GM23248 (cell line): ENCODE measurements around the gene C19orf12. TPM values are rescaled to one million over a fixed set of nuclear protein-coding genes. Genes with fewer than 3 reads are reported as not detected.

Experiments used
- DNase-seq: peaks from one replicate; pipeline ENCODE4 v3.0.0-alpha.2; 2015
- H2AFZ ChIP-seq: fragments of 200-600 bp; sonication (generic); 2 replicates; pipeline ENCODE4 v1.6.1; 2016; ENCODE audit warnings: antibody characterized with exemption
- H3F3A ChIP-seq: fragments of 200-600 bp; sonication (generic); 2 replicates; pipeline ENCODE4 v1.6.1; 2016; ENCODE audit warnings: mild to moderate bottlenecking, antibody characterized with exemption, mixed run types; ENCODE audit not compliant: insufficient read depth
- H3K27ac ChIP-seq: fragments of 200-600 bp; sonication (generic); 2 replicates; pipeline ENCODE4 v1.5.1; 2016; ENCODE audit warnings: mild to moderate bottlenecking
- H3K27me3 ChIP-seq: fragments of 200-600 bp; sonication (generic); replicated peaks from 2 replicates; pipeline ENCODE4 v1.6.1; 2016; ENCODE audit warnings: mild to moderate bottlenecking; ENCODE audit not compliant: insufficient read depth
- H3K36me3 ChIP-seq: fragments of 200-600 bp; sonication (generic); 2 replicates; pipeline ENCODE4 v1.6.1; 2016; ENCODE audit warnings: low read depth, mild to moderate bottlenecking
- H3K4me1 ChIP-seq: fragments of 200-600 bp; sonication (generic); 2 replicates; pipeline ENCODE4 v1.6.1; 2016; ENCODE audit warnings: mild to moderate bottlenecking; ENCODE audit not compliant: insufficient read depth
- H3K4me2 ChIP-seq: fragments of 200-600 bp; sonication (generic); one replicate; pipeline ENCODE4 v1.6.1; 2016; ENCODE audit warnings: mild to moderate bottlenecking; ENCODE audit not compliant: unreplicated experiment
- H3K4me3 ChIP-seq: fragments of 200-600 bp; sonication (generic); 2 replicates; pipeline ENCODE4 v1.5.1; 2016; ENCODE audit warnings: mild to moderate bottlenecking
- H3K79me2 ChIP-seq: fragments of 200-600 bp; sonication (generic); 2 replicates; pipeline ENCODE4 v1.6.1; 2016; ENCODE audit warnings: mild to moderate bottlenecking; ENCODE audit not compliant: insufficient read depth
- H3K9ac ChIP-seq: fragments of 200-600 bp; sonication (generic); 2 replicates; pipeline ENCODE4 v1.6.1; 2016; ENCODE audit warnings: mild to moderate bottlenecking
- H3K9me2 ChIP-seq: fragments of 200-600 bp; sonication (generic); 2 replicates; pipeline ENCODE4 v1.6.1; 2016; ENCODE audit warnings: mixed run types, mild to moderate bottlenecking, moderate library complexity; ENCODE audit not compliant: insufficient read depth
- H3K9me3 ChIP-seq: fragments of 200-600 bp; sonication (generic); one replicate; pipeline ENCODE4 v1.6.1; 2017; ENCODE audit warnings: low read depth
- H4K20me1 ChIP-seq: fragments of 200-600 bp; sonication (generic); 2 replicates; pipeline ENCODE4 v1.6.0; 2016; ENCODE audit not compliant: insufficient read depth
- EZH2 ChIP-seq: fragments of 200-600 bp; sonication (generic); IDR thresholded peaks from 2 replicates; pipeline ENCODE4 v1.6.1; 2018; ENCODE audit warnings: antibody characterized with exemption, mild to moderate bottlenecking; ENCODE audit not compliant: insufficient read depth, poor library complexity, severe bottlenecking
- EZH2phosphoT487 ChIP-seq: fragments of 200-600 bp; sonication (generic); IDR thresholded peaks from 2 replicates; pipeline ENCODE4 v1.6.1; 2018; ENCODE audit warnings: antibody characterized with exemption, moderate library complexity, mild to moderate bottlenecking, low read depth; ENCODE audit not compliant: insufficient read depth
- WGBS, 2 experiments: methylation state at CpG; one replicate each; pipeline ENCODE4 v1.1.6; 2015 to 2017; ENCODE audit warnings: low lambda C conversion rate in 2 of 2, low coverage in 1 of 2; ENCODE audit errors: missing lambda C conversion rate in 2 of 2; 5-methylcytosine and 5-hydroxymethylcytosine counted together
- in situ Hi-C: fragments of 300-500 bp; cut with MboI; formaldehyde crosslinking; loops from 2 replicates; pipeline ENCODE4 v1.15.0; 2020
- polyA plus RNA-seq: library from polyadenylated mRNA; unstranded; fragments of >200 nt; fragmentation: Nextera tagmentation; extraction: Ambion mirVana; gene quantifications from 2 replicates; pipeline ENCODE4 v1.2.1, GENCODE V29; 2016
- total RNA-seq: library from RNA; depleted of rRNA; stranded (reverse); fragments of >200 nt; shearing (Covaris generic); gene quantifications from 2 replicates; pipeline ENCODE4 v1.2.3, GENCODE V29; 2014

C19orf12 gene
- total and polyA plus RNA-seq, 2 experiments from 2014 or later, result 34.2 to 45.7 TPM

GRCh38 chr19:29753934-29754305, 38.9 kb upstream of the C19orf12 start:
- H3K9ac ChIP-seq, result no peak overlapping the region
- no peaks in the 10 kb centered on the region for H3K9me2 ChIP-seq
- no peaks in the 10 kb centered on the region for H3K9me3 ChIP-seq
- no peaks in the 10 kb centered on the region for H3F3A ChIP-seq
- H3K79me2 ChIP-seq, result no peaks in the 10 kb centered on the region
- WGBS, 2 experiments, result 66 to 72% methylated on average over 7 of the region's 7 CpGs
- no peaks in the 10 kb centered on the region for H3K36me3 ChIP-seq
- no peak for DNase-seq
- no peak for TF ChIP-seq EZH2phosphoT487
- no peak for TF ChIP-seq EZH2
- H3K4me1 ChIP-seq, result no peaks in the 10 kb centered on the region
- in situ Hi-C loops, result loop anchor here (25.0 kb wide), 2 partner anchors 108 to 908 kb away; no protein-coding TSS in a partner anchor
- no peak overlapping the region for H3K4me3 ChIP-seq
- H3K27ac ChIP-seq, result no peak overlapping the region
- H3K4me2 ChIP-seq, result no peak overlapping the region
- no peaks in the 10 kb centered on the region; the same call in none of the 2 replicates for H3K27me3 ChIP-seq
- H4K20me1 ChIP-seq, result no peaks in the 10 kb centered on the region
- H2AFZ ChIP-seq, result no peak overlapping the region

GRCh38 chr19:29753190-29753933, 38.3 kb upstream of the C19orf12 start:
- Histone ChIP-seq H3K4me3 (no peak overlapping the region), H3K36me3 (no peaks in the 10 kb centered on the region), H3K4me2 (no peak overlapping the region), H3K79me2 (no peaks in the 10 kb centered on the region), H3K9me3 (no peaks in the 10 kb centered on the region), H3K9me2 (no peaks in the 10 kb centered on the region), H3K27ac (no peak overlapping the region), H3K27me3 (no peaks in the 10 kb centered on the region; the same call in none of the 2 replicates), H4K20me1 (no peaks in the 10 kb centered on the region), H2AFZ (no peak overlapping the region), H3K4me1 (no peaks in the 10 kb centered on the region), H3K9ac (no peak overlapping the region), H3F3A (no peaks in the 10 kb centered on the region)
- WGBS, 2 experiments, result 60 to 64% methylated on average over 16 of the region's 16 CpGs
- no peak for DNase-seq
- in situ Hi-C loops, result loop anchor here (25.0 kb wide), 2 partner anchors 109 to 909 kb away; no protein-coding TSS in a partner anchor
- no peak for TF ChIP-seq EZH2
- no peak for TF ChIP-seq EZH2phosphoT487

DNA sequence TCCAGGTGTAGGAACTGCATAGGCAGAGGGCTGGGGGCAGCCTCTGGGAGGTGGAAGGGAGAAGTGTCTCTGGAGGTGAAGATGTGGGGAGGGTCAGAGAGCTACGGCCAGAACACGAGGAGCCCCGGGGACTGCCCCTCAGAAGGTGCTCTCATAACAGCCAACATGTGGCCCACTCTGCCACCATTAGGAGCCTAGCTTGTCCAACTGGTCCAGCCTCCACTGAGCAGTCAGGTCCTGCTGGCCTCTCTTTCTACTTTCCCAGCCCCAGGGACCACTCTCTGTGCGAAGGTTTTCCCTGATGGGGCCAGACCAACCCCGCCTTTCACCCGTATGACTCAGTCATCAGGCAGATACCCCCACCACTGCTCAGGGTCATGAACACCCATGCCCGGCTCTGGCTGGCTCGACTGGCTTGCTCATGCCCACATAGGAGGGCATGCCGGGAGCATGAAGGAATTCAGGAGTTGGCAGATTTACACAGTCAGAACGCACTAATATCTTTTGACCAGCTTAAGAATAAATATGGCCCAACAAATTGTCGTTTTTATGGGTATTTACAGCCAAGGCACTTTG, 37.5 kb upstream of the C19orf12 start:
- H3K27ac ChIP-seq, result no peak overlapping the region
- H3K9ac ChIP-seq, result no peak overlapping the region
- no peaks in the 10 kb centered on the region for H3K79me2 ChIP-seq
- no peak overlapping the region for H3K4me2 ChIP-seq
- H3K4me3 ChIP-seq, result no peak overlapping the region
- DNase-seq, result no peak
- H3K4me1 ChIP-seq, result no peaks in the 10 kb centered on the region
- H3F3A ChIP-seq, result no peaks in the 10 kb centered on the region
- no peaks in the 10 kb centered on the region for H3K36me3 ChIP-seq
- no peaks in the 10 kb centered on the region; the same call in none of the 2 replicates for H3K27me3 ChIP-seq
- H3K9me3 ChIP-seq, result no peaks in the 10 kb centered on the region
- no peaks in the 10 kb centered on the region for H4K20me1 ChIP-seq
- in situ Hi-C loops, result loop anchor here (25.0 kb wide), 2 partner anchors 110 to 910 kb away; no protein-coding TSS in a partner anchor
- no peak overlapping the region for H2AFZ ChIP-seq
- WGBS, 2 experiments, result 33 to 36% methylated on average over 11 of the region's 11 CpGs
- H3K9me2 ChIP-seq, result no peaks in the 10 kb centered on the region
- TF ChIP-seq EZH2phosphoT487 (no peak), EZH2 (no peak)

GRCh38 chr19:29751932-29752331, 36.9 kb upstream of the C19orf12 start:
- DNase-seq, result no peak
- Histone ChIP-seq H3K27ac (no peak overlapping the region), H3K36me3 (no peaks in the 10 kb centered on the region), H3K4me3 (no peak overlapping the region), H3F3A (no peaks in the 10 kb centered on the region), H3K9me3 (no peaks in the 10 kb centered on the region), H2AFZ (no peak overlapping the region), H4K20me1 (no peaks in the 10 kb centered on the region), H3K9me2 (no peaks in the 10 kb centered on the region), H3K79me2 (no peaks in the 10 kb centered on the region), H3K27me3 (no peaks in the 10 kb centered on the region; the same call in none of the 2 replicates), H3K4me2 (no peak overlapping the region), H3K9ac (no peak overlapping the region), H3K4me1 (no peaks in the 10 kb centered on the region)
- WGBS, 2 experiments, result 57 to 61% methylated on average over 3 of the region's 3 CpGs
- TF ChIP-seq EZH2phosphoT487 (no peak), EZH2 (no peak)
- in situ Hi-C loops, result loop anchor here (25.0 kb wide), 2 partner anchors 110 to 910 kb away; no protein-coding TSS in a partner anchor
